A549 (cell line): ENCODE measurements around the gene MLXIP. TPM values are rescaled to one million over a fixed set of nuclear protein-coding genes. Genes with fewer than 3 reads are reported as not detected.

Source experiments
- ATAC-seq, 2 experiments: fragments of 200-7000 bp in 1 of 2; fragments of >200 bp in 1 of 2; cut with Nextera tagmentation in 1 of 2; cut with Tn5 transposase in 1 of 2; 3 replicates each; pipeline versions ENCODE4 v1.8.0 to v1.9.1; 2018 to 2020; ENCODE audit warnings: mild to moderate bottlenecking in 1 of 2, moderate library complexity in 1 of 2
- CTCF ChIA-PET: fragments of 300-600 bp; sonication (Branson Sonifier 250); formaldehyde crosslinking; extraction: SDS; loops from one replicate; lab custom pipeline; 2021; ENCODE audit warnings: antibody characterized with exemption, inconsistent platforms; lab: Yijun Ruan, JAX
- POLR2A ChIA-PET: fragments of 350-600 bp; formaldehyde crosslinking; extraction: SDS; loops from one replicate; lab custom pipeline; 2021; ENCODE audit warnings: antibody characterized with exemption, inconsistent platforms; lab: Yijun Ruan, JAX
- DNase-seq, 2 experiments: peaks; one replicate each; pipeline versions ENCODE4 v3.0.0 to v3.0.0-alpha.2; 2011 to 2016; ENCODE audit warnings: low read depth in 1 of 2, low spot score in 1 of 2
- FAIRE-seq: peaks from 2 replicates; lab custom pipeline; 2011; peaks lifted over from hg19 to GRCh38; lab: Jason Lieb, UNC
- H3K27ac ChIP-seq, 2 experiments: fragments of >200 bp; sonication (Bioruptor Twin); formaldehyde crosslinking; 3 replicates each; pipeline ENCODE4 v1.5.1; 2016 to 2017
- H3K4me1 ChIP-seq: fragments of >200 bp; sonication (Bioruptor Twin); formaldehyde crosslinking; 3 replicates; pipeline ENCODE4 v1.6.1; 2016
- H3K4me2 ChIP-seq: fragments of >200 bp; sonication (Bioruptor Twin); formaldehyde crosslinking; 3 replicates; pipeline ENCODE4 v1.6.1; 2016
- H3K4me3 ChIP-seq: fragments of >200 bp; sonication (Bioruptor Twin); formaldehyde crosslinking; 3 replicates; pipeline ENCODE4 v1.5.1; 2016
- H3K9me3 ChIP-seq: fragments of >200 bp; sonication (Bioruptor Twin); formaldehyde crosslinking; 3 replicates; pipeline ENCODE4 v1.6.1; 2016
- BHLHE40 ChIP-seq: IDR thresholded peaks from 2 replicates; pipeline ENCODE4 v1.6.1; 2012; ENCODE audit warnings: low read depth, low read length, inconsistent platforms
- CEBPB ChIP-seq, 2 experiments: fragments of >200 bp in 1 of 2; sonication (Bioruptor Twin) in 1 of 2; formaldehyde crosslinking in 1 of 2; IDR thresholded peaks; 2 replicates each; pipeline ENCODE4 v1.6.1; 2012 to 2016
- CHD4 ChIP-seq: fragments of 200-600 bp; sonication (generic); IDR thresholded peaks from 2 replicates; pipeline ENCODE4 v1.6.1; 2016; ENCODE audit warnings: antibody characterized with exemption, mild to moderate bottlenecking, borderline replicate concordance
- E2F6 ChIP-seq: IDR thresholded peaks from 2 replicates; pipeline ENCODE4 v1.6.1; 2012; ENCODE audit warnings: low read depth, borderline replicate concordance
- EHF ChIP-seq: fragments of 250-450 bp; sonication (Bioruptor Pico); IDR thresholded peaks from 2 replicates; pipeline ENCODE4 v1.5.0; 2020; ENCODE audit warnings: mild to moderate bottlenecking
- EP300 ChIP-seq, 2 experiments: fragments of >200 bp; sonication (Bioruptor Twin); formaldehyde crosslinking; IDR thresholded peaks; 2 replicates in 1 of 2; 3 replicates in 1 of 2; pipeline ENCODE4 v1.6.1; 2016 to 2017
- FOSB ChIP-seq: fragments of 250-450 bp; sonication (Bioruptor Pico); IDR thresholded peaks from 2 replicates; pipeline ENCODE4 v1.5.0; 2020; ENCODE audit warnings: mild to moderate bottlenecking, moderate library complexity
- FOXS1 ChIP-seq: fragments of 250-450 bp; sonication (Bioruptor Pico); IDR thresholded peaks from 2 replicates; pipeline ENCODE4 v1.5.0; 2020; ENCODE audit warnings: mild to moderate bottlenecking, moderate library complexity
- HDAC2 ChIP-seq: fragments of 200-600 bp; sonication (generic); IDR thresholded peaks from 2 replicates; pipeline ENCODE4 v1.6.1; 2016
- HEYL ChIP-seq: fragments of 250-450 bp; sonication (Bioruptor Pico); IDR thresholded peaks from 2 replicates; pipeline ENCODE4 v1.8.0; 2021; ENCODE audit warnings: mild to moderate bottlenecking, moderate library complexity
- JUN ChIP-seq, 2 experiments: fragments of >200 bp; sonication (Bioruptor Twin); formaldehyde crosslinking; IDR thresholded peaks; 2 replicates in 1 of 2; 3 replicates in 1 of 2; pipeline ENCODE4 v1.6.1; 2016 to 2017
- JUNB ChIP-seq: fragments of >200 bp; sonication (Bioruptor Twin); formaldehyde crosslinking; IDR thresholded peaks from 2 replicates; pipeline ENCODE4 v1.6.1; 2016
- KDM1A ChIP-seq: fragments of 200-600 bp; sonication (generic); IDR thresholded peaks from 2 replicates; pipeline ENCODE4 v1.6.1; 2016; ENCODE audit warnings: low read depth, mild to moderate bottlenecking
- MAFK ChIP-seq: fragments of 450-650 bp; IDR thresholded peaks from 2 replicates; pipeline ENCODE4 v1.6.1; 2014; ENCODE audit not compliant: partially characterized antibody
- MAX ChIP-seq: IDR thresholded peaks from 2 replicates; pipeline ENCODE4 v1.6.1; 2012
- NFE2L2 ChIP-seq: fragments of 150-350 bp; conservative IDR thresholded peaks from 2 replicates; pipeline ENCODE4 v1.6.1; 2014; ENCODE audit warnings: low read length
- NR3C1 ChIP-seq: fragments of >200 bp; sonication (Bioruptor Twin); formaldehyde crosslinking; IDR thresholded peaks from 3 replicates; pipeline ENCODE4 v1.6.1; 2017
- PHF8 ChIP-seq: fragments of 200-600 bp; sonication (generic); IDR thresholded peaks from 2 replicates; pipeline ENCODE4 v1.6.1; 2016; ENCODE audit warnings: low read depth, mild to moderate bottlenecking, antibody characterized with exemption, moderate library complexity, borderline replicate concordance
- POLR2A ChIP-seq: IDR thresholded peaks from 2 replicates; pipeline ENCODE4 v1.6.1; 2012; ENCODE audit warnings: mild to moderate bottlenecking, low read length
- POLR2AphosphoS2 ChIP-seq: conservative IDR thresholded peaks from 2 replicates; pipeline ENCODE4 v1.6.1; 2012; ENCODE audit warnings: low read length, improper control_type of control experiment, inconsistent platforms
- RFX5 ChIP-seq: fragments of 450-650 bp; IDR thresholded peaks from 2 replicates; pipeline ENCODE4 v1.7.1; 2014; ENCODE audit warnings: antibody characterized with exemption, mild to moderate bottlenecking, moderate library complexity
- SREBF2 ChIP-seq: fragments of 450-650 bp; IDR thresholded peaks from 2 replicates; pipeline ENCODE4 v1.6.1; 2014; ENCODE audit warnings: mild to moderate bottlenecking, moderate library complexity
- USF2 ChIP-seq: fragments of 450-650 bp; IDR thresholded peaks from 2 replicates; pipeline ENCODE4 v1.6.1; 2014; ENCODE audit warnings: antibody characterized with exemption
- ZC3H11A ChIP-seq: fragments of 450-650 bp; IDR thresholded peaks from 2 replicates; pipeline ENCODE4 v1.6.1; 2014; ENCODE audit warnings: antibody characterized with exemption, mild to moderate bottlenecking
- WGBS: methylation state at CpG from one replicate; pipeline ENCODE4 v1.1.6; 2017; ENCODE audit errors: missing lambda C conversion rate; 5-methylcytosine and 5-hydroxymethylcytosine counted together
- polyA plus RNA-seq, 4 experiments: library from polyadenylated mRNA; depleted of rRNA in 3 of 4; stranded (reverse); fragments of >200 nt; fragmentation: RNase III in 1 of 4; extraction: RNeasy Plus Mini Kit Qiagen cat#74134 plus additional on column Dnase treatment in 1 of 4; gene quantifications; 2 replicates in 3 of 4; 3 replicates in 1 of 4; pipeline ENCODE4 v1.2.3, GENCODE V29; 2011 to 2017
- TF ChIP-seq, protein P1 (sequence below): fragments of 250-450 bp; sonication (Bioruptor Pico); IDR thresholded peaks from 2 replicates; pipeline ENCODE4 v1.5.0; 2021; ENCODE audit warnings: mild to moderate bottlenecking, moderate library complexity, borderline replicate concordance
- TF ChIP-seq, protein P2 (sequence below): fragments of >200 bp; sonication (Bioruptor Twin); formaldehyde crosslinking; IDR thresholded peaks from 3 replicates; pipeline ENCODE4 v1.6.1; 2016

Gene MLXIP
- polyA plus RNA-seq, 2 of the 4 experiments (the other 2 are of a cell fraction), result 7.0 to 21.4 TPM

DNA sequence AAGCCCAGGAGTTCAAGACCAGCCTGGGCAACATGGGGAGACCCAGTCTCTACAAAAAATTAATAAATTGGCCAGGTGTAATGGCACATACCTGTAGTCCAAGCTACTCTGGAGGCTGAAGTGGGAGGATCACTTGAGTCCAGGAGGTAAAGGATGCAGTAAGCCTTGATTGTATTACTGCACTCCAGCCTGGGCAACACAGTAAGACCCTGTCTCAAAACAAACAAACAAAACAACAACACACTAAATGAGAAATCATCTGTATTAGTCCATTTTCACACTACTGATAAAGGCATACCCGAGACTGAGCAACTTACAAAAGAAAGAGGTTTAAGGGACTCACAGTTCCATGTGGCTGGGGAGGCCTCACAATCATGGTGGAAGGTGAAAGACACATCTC lies 4.7 kb upstream of the MLXIP start:
- Histone ChIP-seq H3K4me3 (no peak overlapping the region), H3K4me2 (no peak overlapping the region), H3K27ac (peak overlapping the region; percentile 55 to 90; a peak in 5 of 6 replicates), H3K4me1 (peaks cover 38% of the 10 kb centered on the region), H3K9me3 (no peaks in the 10 kb centered on the region)
- CTCF ChIA-PET, result interaction anchor here (1.0 to 32.3 kb wide), 5 partner anchors 11 to 117 kb away, joined by 3 to 850 read pairs (median 5); no protein-coding TSS in a partner anchor
- DNase-seq (no peak), ATAC-seq (no peak), FAIRE-seq (no peak)
- no peak for TF ChIP-seq CHD4
- TF ChIP-seq MAFK, result no peak
- TF ChIP-seq, protein P1, sequence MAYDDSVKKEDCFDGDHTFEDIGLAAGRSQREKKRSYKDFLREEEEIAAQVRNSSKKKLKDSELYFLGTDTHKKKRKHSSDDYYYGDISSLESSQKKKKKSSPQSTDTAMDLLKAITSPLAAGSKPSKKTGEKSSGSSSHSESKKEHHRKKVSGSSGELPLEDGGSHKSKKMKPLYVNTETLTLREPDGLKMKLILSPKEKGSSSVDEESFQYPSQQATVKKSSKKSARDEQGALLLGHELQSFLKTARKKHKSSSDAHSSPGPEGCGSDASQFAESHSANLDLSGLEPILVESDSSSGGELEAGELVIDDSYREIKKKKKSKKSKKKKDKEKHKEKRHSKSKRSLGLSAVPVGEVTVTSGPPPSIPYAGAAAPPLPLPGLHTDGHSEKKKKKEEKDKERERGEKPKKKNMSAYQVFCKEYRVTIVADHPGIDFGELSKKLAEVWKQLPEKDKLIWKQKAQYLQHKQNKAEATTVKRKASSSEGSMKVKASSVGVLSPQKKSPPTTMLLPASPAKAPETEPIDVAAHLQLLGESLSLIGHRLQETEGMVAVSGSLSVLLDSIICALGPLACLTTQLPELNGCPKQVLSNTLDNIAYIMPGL (CRISPR knock-in tag), result no peak
- TF ChIP-seq POLR2A, result no peak
- TF ChIP-seq POLR2AphosphoS2, result no peak
- no peak for TF ChIP-seq CEBPB (IDR thresholded peaks at IDR 0.05)
- TF ChIP-seq BHLHE40, result no peak
- no peak for TF ChIP-seq HEYL (CRISPR knock-in tag)
- no peak for TF ChIP-seq FOSB
- no peak for TF ChIP-seq PHF8
- TF ChIP-seq JUNB, result no peak
- no peak for TF ChIP-seq NR3C1
- TF ChIP-seq E2F6, result no peak
- TF ChIP-seq EP300 (IDR thresholded peaks at IDR 0.05), result no peak
- no peak for TF ChIP-seq FOXS1 (CRISPR knock-in tag)
- TF ChIP-seq EHF (CRISPR knock-in tag), result no peak
- no peak for TF ChIP-seq RFX5
- POLR2A ChIA-PET, result no interaction called here
- WGBS, result 90% methylated on average over 1 of the region's 1 CpG

DNA sequence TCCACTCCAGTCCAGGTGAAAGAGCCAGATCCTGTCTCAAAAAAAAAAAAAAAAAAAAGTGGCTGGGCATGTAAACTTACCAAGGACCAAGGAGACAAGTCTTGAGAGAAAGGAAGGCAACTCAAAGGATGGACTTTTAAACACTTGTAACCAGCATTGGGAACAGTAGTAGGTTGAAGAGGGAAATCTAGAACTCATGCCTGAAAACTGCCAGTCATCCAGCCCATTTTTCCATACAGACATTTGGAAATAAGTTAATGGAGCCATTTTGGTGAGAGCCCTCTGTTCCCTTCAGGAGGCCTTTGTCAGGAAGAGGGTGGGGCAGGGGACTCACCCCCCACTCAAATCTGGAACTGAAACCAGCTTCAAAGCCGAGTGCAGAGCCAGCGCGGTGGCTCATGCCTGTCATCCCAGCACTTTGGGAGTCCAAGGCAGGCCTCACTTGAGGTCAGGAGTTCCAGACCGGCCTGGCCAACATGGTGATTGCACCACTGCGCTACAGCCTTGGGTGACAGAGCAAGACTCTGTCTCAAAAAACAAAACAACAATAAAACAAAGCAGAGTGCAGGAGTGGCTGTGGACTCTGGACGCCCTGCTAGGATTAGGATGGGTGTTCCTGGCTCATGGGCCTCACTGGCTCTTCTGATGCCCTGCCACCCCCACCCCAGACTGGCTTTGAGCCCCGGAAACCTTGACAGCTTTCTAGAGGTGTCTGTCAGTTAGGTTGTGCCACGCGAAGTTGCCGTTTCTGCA lies 1.6 kb upstream of the MLXIP start:
- 94% methylated on average over 10 of the region's 10 CpGs for WGBS
- peaks cover 49% of the 10 kb centered on the region for H3K4me1 ChIP-seq
- TF ChIP-seq NFE2L2, result peak; percentile 63
- no peak for TF ChIP-seq KDM1A
- TF ChIP-seq JUN (IDR thresholded peaks at IDR 0.05), result 0 out of 5 replicates have a peak, but pooled peaks of 1 of the 2 experiments have one; percentile 21
- DNase-seq (no peak), ATAC-seq (no peak), FAIRE-seq (no peak)
- H3K4me2 ChIP-seq, result no peak overlapping the region; the same call in 2 of the 3 replicates
- CTCF ChIA-PET, result interaction anchor here (1.2 to 32.3 kb wide), 3 partner anchors 11 to 47 kb away, joined by 3 to 850 read pairs (median 5); no protein-coding TSS in a partner anchor
- H3K4me3 ChIP-seq, result no peak overlapping the region
- peak overlapping the region; percentile 9 to 98; a peak in 4 of 6 replicates for H3K27ac ChIP-seq
- POLR2A ChIA-PET, result no interaction called here
- no peaks in the 10 kb centered on the region for H3K9me3 ChIP-seq

DNA sequence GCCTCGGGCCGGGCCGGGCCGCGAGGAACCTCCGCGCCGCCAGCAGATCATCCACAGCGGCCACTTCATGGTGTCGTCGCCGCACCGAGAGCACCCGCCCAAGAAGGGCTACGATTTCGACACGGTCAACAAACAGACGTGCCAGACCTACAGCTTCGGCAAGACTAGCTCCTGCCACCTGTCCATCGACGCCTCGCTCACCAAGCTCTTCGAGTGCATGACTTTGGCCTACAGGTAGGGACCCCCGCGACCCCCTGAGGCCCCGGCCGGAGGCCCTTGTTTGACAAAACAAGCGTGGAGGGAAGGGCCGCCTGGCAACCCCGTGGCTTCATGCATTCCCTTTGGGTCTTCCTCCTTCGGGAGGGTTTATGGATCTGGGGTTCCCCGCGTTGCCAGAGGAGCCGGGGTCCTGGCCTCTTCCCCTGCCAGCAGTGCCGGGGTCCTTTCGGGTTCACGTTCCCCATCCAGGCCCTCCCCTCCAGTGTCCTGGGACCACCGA lies 526 bp downstream of the MLXIP start:
- H3K9me3 ChIP-seq, result no peaks in the 10 kb centered on the region
- FAIRE-seq (no peak), DNase-seq (peak in 1 of 2 experiments; percentile 48), ATAC-seq (peak; percentile 11 to 37; a peak in 5 of 6 replicates)
- 2% methylated on average over 25 of the region's 38 CpGs for WGBS
- CTCF ChIA-PET, result interaction anchor here (0.6 to 32.3 kb wide), 5 partner anchors 10 to 45 kb away, joined by 3 to 850 read pairs (median 4); no protein-coding TSS in a partner anchor
- POLR2A ChIA-PET, result interaction anchor here (0.7 to 1.4 kb wide), 7 partner anchors 10 to 44 kb away, joined by 4 to 14 read pairs (median 8); no protein-coding TSS in a partner anchor
- peak overlapping the region; percentile 94 for H3K4me3 ChIP-seq
- no peak for TF ChIP-seq HDAC2
- TF ChIP-seq ZC3H11A, result no peak
- TF ChIP-seq, protein P2, sequence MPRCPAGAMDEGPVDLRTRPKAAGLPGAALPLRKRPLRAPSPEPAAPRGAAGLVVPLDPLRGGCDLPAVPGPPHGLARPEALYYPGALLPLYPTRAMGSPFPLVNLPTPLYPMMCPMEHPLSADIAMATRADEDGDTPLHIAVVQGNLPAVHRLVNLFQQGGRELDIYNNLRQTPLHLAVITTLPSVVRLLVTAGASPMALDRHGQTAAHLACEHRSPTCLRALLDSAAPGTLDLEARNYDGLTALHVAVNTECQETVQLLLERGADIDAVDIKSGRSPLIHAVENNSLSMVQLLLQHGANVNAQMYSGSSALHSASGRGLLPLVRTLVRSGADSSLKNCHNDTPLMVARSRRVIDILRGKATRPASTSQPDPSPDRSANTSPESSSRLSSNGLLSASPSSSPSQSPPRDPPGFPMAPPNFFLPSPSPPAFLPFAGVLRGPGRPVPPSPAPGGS, result no peak
- TF ChIP-seq E2F6, result peak; percentile 77; the same call in 1 of the 2 replicates
- TF ChIP-seq USF2, result peak; percentile 29; the same call in 1 of the 2 replicates
- TF ChIP-seq PHF8, result peak; percentile 10; the same call in 1 of the 2 replicates
- TF ChIP-seq POLR2A, result no peak
- no peak for TF ChIP-seq BHLHE40
- no peak for TF ChIP-seq SREBF2
- no peak for TF ChIP-seq KDM1A
- peak; percentile 7; the same call in 1 of the 2 replicates for TF ChIP-seq MAX
- H3K27ac ChIP-seq, result peak overlapping the region; percentile 88 to 98
- peaks cover 42% of the 10 kb centered on the region for H3K4me1 ChIP-seq
- peak overlapping the region; percentile 93 for H3K4me2 ChIP-seq
